RKO (cell line): ENCODE results near the gene TMEM187.

Source experiments
- DNase-seq: peaks from one replicate; pipeline ENCODE4 v3.0.0-alpha.2; 2016; ENCODE audit warnings: low spot score

TMEM187 gene, protein sequence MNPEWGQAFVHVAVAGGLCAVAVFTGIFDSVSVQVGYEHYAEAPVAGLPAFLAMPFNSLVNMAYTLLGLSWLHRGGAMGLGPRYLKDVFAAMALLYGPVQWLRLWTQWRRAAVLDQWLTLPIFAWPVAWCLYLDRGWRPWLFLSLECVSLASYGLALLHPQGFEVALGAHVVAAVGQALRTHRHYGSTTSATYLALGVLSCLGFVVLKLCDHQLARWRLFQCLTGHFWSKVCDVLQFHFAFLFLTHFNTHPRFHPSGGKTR

DNA sequence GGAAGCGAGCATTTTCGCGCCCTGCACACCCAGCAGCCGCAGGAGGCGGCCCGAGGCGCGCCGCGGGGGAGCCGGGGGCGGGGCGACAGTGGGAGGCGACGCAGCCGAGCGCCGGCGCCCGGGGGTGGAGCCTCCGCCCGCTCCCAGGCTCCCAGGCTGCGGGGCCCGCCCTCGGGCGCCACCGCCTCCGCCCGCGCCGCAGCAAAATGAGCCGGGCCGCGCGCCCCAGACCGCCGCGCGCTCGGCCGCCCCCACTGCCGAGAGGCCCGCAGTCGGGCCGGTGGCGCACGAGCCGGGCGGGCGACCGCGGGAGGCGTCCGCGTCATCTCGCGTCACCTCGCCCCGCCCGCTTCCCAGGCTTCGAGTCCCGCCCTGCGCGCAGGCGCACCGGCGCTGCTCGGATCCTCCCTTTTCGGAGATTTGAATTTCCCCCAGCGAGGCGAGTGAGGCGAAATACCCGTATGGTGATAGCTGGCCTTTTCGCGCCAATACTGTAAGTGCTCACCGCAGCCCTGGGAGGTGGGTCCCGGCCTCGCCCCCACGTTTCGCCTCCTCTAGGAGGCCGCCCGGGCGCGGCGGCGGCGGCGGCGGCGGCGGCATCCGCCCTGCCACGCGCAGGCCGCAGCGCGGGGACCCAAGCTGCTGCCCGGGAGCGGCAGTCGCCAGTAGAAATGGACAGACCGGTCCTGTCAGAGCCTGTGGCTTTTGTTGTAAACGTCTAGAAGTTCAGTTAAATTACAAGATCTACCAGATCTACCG lies at the start of gene TMEM187:
Gene TMEM187 (plus strand): TSS at position 387 of the 759 bp plus-strand sequence. CDS start 9,309 bp downstream, outside the sequence.
- peak; percentile 93 for DNase-seq

DNA sequence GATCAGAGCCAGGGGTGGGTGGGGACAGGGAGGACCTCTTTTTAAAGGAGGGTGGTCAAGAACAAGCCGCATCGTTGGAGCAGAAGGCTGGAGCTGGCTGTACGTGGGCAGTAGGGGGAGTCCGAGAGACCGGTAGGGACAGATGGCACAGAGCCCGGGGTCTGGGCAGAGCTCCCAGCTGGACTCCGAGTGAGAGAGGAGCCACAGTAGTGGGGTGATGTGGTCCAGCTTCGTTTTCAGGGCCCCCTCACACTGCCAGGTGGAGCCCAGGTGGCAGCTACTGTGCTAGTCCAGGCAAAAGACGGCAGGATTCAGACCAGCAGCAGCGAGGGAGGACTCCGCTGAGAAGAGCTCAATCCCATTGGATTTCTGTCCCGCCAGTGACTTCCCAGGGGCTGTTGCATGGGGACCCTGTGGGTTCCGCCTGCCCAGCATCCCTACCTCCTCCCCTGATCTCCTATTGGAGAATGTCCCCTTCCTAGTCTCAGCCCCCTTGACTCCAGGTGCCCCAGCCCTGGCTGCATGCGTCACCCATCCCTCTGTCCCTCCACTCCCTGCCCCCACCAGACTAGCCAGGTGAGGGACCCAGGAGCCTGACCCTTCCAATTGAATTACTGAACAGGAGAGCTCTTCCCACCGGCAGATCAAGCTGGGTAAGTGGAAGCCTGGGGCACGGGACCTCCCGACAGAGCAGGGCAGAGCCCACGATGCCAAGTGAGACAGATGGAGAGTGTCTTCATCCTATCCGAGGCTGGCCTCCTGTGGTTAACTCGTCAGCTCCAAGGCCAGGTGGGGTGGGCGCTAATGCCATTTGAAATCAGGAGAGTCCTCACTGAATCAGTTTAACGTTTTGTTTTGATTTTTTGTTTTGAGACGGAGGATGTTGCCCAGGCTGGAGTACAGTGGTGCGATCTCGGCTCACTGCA lies 49.4 kb upstream of the TMEM187 start:
- DNase-seq, result peak; percentile 54

DNA sequence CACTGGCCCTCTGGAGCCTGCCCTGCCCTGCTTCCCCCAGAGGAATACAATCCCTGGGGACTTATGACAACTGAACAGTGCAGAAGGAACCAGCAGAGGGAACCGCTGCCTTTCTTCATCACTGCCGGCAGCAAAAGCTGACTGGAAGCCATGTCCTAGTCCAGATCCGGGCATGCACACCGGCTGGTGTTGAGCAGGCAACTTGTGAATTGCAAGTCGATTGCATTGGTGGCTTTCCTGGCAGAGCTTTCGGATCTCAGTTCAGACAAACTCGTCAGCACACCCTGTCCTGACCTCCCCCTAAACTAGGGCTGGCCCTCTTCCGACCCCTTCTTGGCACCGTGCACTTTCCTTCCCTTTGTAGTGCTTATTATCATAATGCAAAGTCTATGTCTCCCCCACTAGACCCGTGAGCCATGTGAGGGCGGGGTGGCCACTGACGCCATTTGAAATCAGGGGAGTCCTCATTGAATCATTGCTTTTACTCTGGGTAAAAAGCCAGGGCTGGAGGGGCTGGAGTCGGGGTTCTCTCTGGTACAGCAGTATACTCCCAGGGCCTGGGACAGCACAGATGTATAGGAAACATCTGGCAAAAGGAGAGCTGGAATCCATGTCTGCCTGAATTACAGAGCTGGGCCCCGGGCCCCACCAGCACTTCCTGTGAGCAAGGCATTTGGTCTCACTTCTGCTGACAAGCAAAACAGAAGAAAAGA lies 48.2 kb upstream of the TMEM187 start:
- DNase-seq, result peak; percentile 65

DNA sequence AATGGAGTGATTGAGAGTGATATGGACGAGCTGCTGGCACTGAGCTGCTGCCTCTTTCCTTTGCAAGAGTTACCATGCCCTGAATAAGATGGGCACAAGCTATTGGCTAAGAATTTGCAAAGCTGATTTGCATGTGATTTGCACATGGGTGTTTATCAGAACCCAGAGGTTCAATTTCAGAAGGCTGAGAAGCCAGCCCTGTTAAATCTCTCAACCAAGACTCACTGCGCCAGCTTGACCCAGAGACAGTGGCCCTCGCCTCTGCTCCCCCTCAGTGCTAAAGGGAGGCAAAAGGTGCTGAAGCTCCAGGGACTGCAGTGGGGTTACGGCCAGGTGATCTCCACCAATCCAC lies 47.2 kb upstream of the TMEM187 start:
- DNase-seq, result no peak

DNA sequence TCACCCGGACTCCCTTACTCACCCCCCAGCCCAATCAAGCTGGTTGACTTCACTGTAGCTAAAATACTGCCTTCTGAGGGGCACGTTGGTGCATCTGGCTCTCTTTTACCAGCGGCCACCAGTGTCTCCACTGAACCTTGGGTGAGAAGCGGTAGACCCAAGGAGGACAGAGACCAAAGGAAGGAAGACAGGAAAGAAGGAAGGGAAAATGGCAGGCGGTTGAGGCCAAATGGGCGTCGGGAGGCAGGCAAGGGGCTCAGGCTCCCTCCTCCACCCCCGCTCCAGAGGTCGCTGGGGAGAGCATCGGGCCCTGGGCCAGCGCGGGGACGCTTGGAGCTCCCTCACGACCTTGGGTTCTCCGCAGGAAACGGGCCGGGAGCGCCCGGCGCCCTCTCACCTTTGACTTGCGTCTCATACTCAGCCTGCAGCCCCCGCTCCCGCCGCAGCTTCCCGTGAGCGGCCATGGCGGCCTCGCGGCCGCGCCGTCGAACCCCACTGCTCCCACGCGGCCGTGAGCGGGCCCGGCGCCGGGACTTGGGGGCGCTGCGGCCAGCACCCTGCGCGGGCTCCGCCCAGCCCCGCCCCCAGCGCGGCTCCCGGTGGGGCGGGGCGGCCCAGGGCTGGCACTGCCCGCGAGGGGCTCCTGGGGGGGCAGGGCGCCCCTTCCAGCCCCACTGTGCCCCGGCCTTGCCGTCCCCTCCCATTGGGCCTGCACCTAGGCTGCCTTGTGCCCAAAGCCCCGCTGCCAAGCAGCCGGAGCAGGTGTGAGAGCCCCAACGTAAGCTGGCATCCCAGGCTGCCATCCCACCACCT lies 46.6 kb upstream of the TMEM187 start, which contains the start of gene ARHGAP4:
Gene ARHGAP4 (minus strand): TSS at position 526 of the 813 bp plus-strand sequence. CDS start 62 bp downstream, at position 464.
- DNase-seq, result no peak

DNA sequence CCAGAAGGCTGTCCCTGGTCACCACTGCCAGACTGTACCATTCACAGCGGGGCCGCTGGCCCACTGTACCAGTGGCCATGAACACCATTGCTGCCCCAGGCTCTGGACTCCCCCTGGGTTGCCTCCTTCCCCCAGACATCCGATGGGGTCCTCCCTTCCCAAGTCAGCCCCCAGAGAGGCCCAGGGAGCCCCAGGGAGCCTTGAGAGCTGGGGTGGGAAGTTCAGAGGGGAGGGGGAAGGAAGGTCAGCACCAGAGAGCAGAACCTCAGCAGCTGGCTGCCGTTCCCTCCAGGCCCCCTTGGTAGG lies 46.0 kb upstream of the TMEM187 start:
- DNase-seq, result no peak

DNA sequence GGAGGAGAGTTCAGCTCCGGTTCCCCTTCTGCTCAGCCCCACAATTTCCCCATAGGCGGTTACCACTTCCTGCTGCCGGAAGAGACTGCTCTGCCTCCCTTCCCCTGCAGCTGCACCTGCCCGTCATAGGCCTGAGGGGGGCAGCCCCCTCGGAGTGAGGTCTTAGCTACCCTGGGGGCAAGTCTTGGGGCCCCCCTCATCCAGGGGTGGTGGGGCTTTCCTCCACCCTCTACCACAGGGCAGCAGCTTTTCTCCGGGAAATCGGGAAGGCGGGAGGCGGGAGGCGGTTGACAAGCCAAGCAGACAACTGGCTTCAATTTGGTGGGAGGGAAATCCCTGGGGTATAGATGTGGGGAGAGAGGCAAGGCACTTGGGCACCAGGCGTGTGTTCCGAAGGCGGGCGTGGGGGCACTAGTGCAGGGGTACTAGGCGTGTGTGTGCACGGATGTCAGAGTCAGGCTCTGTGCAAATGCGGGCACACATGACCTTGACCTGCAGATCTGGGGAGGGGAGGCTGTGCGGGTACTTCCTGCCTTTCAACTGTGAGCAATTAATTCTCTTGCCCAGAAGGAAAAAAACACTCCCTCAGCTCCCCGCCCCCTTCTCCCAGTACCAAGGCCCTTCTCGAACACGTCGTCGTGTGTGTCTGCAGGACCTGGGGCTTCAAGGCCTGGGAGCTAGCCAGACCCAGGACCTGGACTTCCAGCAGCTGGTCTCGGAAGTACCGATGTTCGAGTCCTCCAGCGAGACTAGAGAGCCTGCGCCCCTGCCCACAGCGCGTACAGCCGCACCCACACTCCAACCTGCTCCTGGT lies 45.5 kb upstream of the TMEM187 start:
- peak; percentile 31 for DNase-seq

DNA sequence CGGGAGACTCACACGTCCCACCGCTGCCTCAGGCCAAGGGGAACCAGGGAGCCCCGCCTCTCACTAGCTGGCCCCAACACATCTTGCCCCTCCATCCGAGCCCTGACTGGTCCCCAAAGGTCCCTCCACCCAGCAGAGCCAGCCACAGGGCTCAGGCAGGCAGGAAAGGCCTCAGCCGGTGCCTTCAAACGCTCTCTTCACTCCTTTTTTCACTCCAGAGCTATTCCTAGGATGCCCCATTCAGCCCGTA lies 45.0 kb upstream of the TMEM187 start:
- no peak for DNase-seq

DNA sequence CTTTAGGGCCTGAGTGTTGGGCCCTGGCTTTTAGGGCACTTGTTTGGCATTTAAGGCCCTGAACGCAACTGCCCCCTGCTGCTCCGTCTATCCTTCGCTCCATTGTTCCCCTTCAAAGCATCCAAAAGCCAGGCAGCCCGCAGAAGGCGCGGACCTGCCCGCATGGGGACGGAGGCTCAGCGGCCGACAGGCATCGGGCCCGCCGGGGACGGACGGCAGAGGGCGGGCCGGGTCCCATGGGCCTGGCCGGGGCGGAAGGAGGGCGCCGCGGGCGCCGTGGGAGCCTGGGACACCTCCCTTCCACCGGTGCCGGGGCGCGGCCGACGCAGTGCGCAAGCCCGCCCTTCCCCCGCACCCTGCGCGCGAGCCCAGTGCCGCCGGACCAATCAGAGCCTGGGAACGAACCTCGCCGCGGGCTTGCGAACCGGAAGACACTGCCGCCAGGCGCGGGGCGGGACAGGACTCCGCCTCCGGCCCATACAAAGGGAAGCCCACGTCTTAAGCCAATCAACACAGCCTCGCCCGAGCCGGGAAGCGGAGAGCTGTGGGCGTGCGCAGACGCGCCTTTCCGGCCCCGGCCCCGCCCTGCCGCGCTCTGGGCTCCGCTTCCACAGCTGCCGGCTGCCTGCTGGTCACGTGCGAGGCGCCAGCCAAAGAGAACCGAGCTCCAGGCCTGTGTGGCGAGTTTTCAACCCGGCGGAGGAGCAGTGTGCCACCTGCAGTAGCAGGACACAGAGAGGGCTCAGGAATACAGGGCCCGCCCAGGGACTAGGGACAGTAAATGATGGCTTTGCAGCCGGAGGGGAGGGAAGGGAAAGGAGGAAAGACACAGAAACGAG lies 44.4 kb upstream of the TMEM187 start:
- DNase-seq, result peak; percentile 99

DNA sequence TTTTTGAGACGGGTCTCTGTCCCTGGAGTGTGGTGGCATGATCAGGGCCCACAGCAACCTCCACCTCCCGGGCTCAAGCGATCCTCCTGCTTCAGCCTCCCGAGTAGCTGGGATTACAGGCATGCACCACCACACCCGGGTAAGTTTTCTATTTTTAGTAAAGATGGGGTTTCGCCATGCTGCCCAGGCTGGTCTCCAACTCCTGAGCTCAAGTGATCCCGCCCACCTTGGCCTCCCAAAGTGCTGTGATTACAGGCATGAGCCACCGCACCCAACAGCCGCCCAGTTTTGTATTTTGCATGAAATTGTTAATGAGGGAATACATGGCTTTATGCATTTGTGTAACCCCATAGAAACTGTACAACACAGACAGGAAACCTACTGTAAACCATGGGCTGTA lies 43.7 kb upstream of the TMEM187 start:
- DNase-seq, result no peak

DNA sequence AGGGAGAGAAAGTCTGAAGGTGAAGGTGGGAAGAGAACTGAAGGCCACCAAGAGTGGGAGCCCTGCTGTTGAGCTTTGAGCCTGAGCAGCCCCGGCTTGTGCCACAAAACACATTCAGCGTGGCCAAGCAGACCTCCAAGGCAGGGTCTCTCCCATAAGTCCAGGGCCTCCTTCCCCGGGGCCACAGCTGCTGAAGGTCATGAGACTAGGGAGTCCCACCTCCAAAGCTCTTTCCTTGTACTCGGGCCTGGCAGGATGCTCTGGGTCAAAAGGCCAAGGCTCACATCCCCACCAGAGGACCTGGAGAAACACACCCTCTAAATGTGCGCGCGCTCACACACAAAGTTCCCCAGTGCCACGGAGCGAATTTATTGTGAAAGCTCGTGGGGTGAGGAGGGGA lies 43.0 kb upstream of the TMEM187 start:
- no peak for DNase-seq

DNA sequence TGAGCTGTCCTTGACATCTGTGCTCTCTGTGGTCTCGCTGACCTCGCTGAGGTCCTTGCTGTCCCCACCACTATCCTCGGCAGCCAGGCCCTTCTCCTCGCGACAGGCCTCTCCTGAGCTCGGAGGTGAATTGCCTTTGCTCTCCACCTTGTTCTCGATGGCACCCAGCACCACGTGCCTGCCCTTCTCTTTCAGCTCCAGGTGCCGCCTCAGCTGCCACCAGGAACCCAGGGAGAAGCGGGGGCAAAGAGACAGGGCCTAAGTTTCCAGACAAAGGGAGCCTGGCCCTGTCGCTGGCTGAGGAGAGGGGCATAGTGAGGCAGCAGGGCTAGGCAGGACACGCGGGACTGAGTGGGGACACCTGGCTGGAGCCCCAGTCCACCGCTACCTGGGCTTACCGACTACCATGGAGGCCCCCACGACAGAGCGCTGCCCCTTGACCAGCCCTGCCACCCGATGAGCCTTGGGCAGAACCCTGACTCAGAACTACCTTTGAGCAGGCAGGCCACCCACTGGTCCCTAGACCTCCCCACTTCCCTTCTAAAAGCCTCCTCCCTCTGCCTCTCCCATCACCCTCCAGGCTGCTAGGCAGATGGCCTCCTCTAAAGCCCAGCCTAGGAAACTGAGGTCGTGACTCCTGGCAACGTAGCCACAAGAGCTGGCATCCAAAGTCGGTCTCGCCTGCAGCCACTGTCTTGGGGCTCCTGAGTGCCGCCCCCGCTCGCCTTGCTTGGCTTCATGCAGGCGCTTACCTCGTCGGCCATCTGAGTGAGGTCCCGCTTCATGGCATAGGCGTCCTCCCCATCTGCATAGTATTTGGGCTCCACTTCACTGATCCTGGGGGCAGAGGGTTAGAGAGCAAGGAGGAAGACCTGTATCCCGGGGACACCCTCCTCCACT lies 42.3 kb upstream of the TMEM187 start:
- no peak for DNase-seq

DNA sequence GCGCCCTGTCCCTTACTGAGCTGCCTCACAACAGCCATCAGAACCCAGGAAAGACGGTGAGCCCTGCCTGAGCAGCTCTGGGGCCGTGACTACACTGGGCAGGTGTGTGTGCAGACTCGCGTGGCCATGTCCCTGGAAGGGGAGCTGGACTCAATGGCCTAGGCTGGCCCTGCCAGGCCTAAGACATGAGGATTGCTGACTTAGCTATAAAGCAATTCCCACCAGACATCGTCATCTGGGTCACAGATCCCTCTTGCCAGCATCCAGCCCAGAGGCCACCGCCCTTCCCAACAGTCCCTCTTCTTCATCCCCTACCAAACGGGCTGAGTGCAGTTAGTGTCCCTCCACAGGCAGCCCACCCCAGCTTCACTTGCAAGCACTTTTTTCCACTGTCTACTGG lies 41.4 kb upstream of the TMEM187 start:
- no peak for DNase-seq

DNA sequence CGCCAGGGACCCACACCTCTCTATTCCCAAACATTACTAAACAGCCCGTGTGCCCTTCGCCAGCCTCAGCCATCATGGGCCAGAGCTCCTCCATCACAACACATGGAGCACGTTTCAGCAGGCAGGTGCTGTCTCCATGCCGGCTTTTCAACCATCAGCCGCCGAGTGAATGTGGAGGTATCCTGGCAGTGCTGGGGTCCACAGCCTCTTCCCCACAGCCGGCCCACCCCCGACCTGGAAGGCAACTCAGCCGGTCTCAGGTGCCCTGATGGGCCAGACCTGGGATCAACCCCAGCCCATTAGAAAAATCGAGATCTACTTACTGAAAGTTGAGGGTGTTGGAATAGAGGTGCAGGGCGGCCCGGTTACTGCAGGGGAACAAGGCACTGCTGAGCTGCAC lies 40.8 kb upstream of the TMEM187 start:
- no peak for DNase-seq

DNA sequence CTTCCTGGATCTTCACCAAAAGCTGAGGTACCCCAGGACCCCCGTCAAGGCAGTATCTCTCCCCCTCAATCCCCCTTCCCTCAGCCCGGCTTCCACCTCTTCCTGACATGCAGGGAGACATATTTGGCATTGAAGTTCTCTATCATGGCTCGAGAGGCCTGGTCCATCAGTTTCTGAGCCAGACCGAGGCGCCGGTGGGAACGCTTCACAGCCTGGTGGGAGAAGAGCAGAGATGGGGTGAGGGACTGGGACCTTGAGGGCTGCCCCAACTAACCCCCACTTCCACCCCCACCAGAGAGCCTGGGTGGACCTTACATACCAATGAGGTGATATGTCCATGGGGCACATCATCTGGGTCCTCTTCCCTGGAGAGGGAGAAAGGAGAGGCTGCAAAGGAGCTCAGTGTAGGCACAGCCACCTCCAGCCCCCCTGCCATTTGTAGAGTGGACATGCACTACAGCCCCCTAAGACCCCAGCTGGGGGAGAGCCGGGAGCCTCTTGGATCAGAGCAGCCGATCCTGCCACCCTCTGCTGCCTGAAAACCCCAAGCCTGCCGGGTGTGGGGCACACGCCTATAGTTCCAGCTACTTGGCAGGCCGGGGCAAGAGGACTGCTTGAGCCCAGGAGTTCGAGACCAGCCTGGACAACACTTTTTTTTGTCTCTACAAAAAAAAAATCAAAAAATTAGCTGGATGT lies 40.2 kb upstream of the TMEM187 start:
- DNase-seq, result no peak

DNA sequence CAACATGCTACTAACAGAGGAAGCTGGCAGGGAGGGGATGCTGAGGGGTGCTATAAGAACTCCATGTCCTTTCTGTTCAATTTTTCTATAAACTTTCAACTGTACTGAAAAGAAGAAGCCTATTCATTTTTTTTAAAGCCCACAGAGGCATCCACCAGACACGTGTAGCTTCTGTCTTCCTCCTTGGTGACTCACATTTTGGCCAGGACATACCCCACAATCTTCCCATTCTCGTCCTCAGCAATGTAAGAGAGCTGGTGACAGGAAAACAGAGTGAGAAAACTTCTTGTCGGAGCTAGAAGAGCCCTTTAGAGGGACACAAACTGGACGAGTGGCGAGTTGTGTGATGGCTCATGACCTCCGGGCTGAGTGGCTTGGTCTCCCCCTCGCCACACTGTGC lies 38.8 kb upstream of the TMEM187 start:
- peak; percentile 57 for DNase-seq

DNA sequence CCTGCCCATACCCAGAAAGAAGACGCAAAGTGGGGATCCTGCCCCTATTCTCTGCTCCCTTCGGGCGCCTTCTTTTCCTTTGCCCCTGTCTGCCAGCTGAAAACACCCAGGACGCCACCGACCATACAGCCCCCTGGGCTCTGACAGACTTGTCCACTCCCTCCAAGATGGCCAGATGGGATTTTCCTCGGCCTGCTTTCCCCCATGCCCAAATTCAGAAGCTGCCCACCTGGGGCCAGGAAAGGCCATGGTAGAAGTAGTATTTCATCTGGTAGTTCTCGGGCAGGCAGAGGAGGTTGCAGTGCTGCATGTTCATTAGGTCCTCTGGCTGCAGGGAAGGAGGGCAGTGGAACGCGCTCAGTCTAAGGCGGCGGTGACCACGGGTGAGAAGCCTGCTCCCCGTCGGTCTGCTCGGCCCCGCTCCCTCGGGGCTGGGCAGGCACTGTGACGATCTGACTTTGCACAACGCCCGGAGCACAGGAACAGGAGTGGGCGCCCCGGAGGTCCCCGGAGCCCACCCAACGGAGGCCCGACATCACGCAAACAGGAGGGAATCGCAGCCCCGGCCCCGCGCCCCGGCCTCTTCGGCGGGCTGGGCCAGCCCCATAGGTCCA lies 38.3 kb upstream of the TMEM187 start:
- DNase-seq, result no peak
